Mesodermal cell (in vitro differentiated cells): ENCODE data around the gene NUMA1.

Experiments used
- H3K27ac ChIP-seq: 2 replicates; pipeline ENCODE4 v1.7.0; 2013; ENCODE audit warnings: mild to moderate bottlenecking, low read depth, low read length, moderate library complexity; ENCODE audit not compliant: severe bottlenecking
- H3K36me3 ChIP-seq: 2 replicates; pipeline ENCODE4 v1.7.1; 2013; ENCODE audit warnings: mild to moderate bottlenecking, low read length, moderate library complexity; ENCODE audit not compliant: control insufficient read depth, insufficient read depth
- H3K4me1 ChIP-seq: one replicate; pipeline ENCODE4 v1.7.1; 2013; ENCODE audit warnings: mild to moderate bottlenecking, low read length; ENCODE audit not compliant: insufficient read depth, control insufficient read depth, poor library complexity, severe bottlenecking
- H3K4me3 ChIP-seq: 2 replicates; pipeline ENCODE4 v1.7.0; 2013; ENCODE audit warnings: low read length, control low read depth, mild to moderate bottlenecking; ENCODE audit not compliant: insufficient read depth, poor library complexity, severe bottlenecking; ENCODE audit errors: extremely low read depth
- H3K9me3 ChIP-seq: 2 replicates; pipeline ENCODE4 v1.7.1; 2013; ENCODE audit warnings: mild to moderate bottlenecking, low read length, moderate library complexity; ENCODE audit not compliant: control insufficient read depth
- WGBS, 2 experiments: methylation state at CpG; one replicate each; pipeline ENCODE4 v1.1.5; 2013; ENCODE audit warnings: missing lambda C conversion rate in 2 of 2; ENCODE audit not compliant: insufficient coverage in 2 of 2; 5-methylcytosine and 5-hydroxymethylcytosine counted together

Gene NUMA1

DNA sequence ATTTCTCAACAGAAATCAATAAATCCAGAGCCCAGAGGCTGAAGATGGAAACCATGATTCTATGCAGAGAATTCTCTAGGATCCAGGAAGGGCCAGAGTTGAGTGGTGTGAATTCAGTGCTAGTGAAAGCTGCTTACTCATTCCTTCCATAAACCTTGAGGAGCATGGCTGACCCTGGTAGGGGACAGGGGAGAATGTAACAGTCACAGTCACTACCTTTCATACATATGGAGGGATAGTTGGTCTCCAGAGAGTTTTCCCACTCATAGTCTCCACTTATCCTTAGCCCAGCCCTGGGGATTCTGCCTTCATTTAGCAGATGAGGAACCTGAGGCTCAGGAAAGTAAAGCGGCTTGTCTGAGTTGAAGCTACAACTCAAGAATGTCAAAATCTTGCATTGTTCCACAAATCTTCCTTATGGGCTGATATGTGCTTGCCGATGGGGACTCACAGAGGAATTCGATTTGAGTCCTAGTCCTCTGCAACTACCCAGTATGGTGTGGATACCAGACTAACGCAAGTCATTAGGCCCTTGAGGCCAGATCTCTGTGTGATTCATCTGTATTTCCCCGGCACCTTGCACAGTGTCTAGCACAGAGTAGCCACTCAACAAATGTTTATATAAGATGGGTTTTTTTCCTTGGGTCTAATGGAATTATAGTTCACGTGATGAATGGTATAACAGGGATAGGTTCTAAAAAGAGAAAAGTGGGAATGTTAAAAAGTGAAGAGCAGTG is 35.8 kb upstream of the NUMA1 start:
- Histone ChIP-seq H3K36me3 (no peaks in the 10 kb centered on the region), H3K4me3 (no peak overlapping the region), H3K9me3 (no peaks in the 10 kb centered on the region), H3K27ac (no peak overlapping the region), H3K4me1 (peaks cover 4% of the 10 kb centered on the region)
- 88 to 90% methylated on average over 5 of the region's 6 CpGs for WGBS, 2 experiments

- H3K9me3 ChIP-seq, result no peaks in the 10 kb centered on the region
- peaks cover 4% of the 10 kb centered on the region for H3K4me1 ChIP-seq
- peaks cover 9% of the 10 kb centered on the region for H3K36me3 ChIP-seq
- H3K4me3 ChIP-seq, result no peak overlapping the region
- WGBS, 2 experiments, result 86 to 100% methylated on average over 1 of the region's 1 CpG
- no peak overlapping the region for H3K27ac ChIP-seq
Measured at GRCh38 chr11:72114570-72114969, 34.2 kb upstream of the NUMA1 start.

DNA sequence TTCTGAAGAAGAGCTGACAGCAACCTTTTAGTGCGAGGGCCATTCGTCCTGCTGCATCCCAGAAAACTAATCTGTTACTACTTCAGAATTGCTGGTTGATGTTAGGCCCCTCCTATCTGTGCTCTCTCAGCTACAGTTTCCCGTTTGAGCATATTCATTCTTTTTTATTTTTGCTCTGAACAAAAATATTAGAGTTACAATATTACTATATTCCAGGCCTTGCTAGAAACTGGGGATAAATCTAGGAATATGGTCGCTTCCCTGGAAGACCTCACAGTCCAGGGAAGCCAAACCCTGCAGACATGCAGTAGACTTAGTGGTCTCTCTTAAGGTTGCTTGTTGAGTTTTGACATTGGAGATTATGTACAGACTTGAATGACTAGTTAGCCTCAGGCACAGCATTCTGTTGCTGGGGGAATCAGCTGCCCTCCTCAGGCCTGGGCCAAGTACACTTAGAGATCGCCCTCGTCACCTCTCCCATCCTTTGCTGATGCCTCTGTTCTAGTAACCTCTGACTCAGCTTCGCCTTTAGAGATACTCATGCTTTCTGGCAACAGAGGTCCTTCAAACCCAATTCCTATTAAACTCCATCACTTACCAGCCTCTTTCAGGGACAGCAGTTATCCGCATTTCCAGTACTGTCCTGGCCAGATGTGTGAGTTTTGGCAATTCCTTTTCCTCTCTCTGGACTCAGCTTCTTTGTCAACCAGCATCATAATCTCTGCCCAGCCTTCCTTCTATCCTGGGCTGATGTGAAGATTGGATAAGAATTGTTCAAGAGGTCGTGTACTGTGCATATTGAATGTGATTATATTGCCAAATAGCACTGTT is 32.9 kb upstream of the NUMA1 start:
- 63 to 71% methylated on average over 6 to 8 of the region's 9 CpGs for WGBS, 2 experiments
- H3K36me3 ChIP-seq, result peaks cover 13% of the 10 kb centered on the region
- H3K4me3 ChIP-seq, result peak overlapping the region; percentile 60
- H3K4me1 ChIP-seq, result peaks cover 4% of the 10 kb centered on the region
- H3K27ac ChIP-seq, result peak overlapping the region; percentile 98
- H3K9me3 ChIP-seq, result no peaks in the 10 kb centered on the region

DNA sequence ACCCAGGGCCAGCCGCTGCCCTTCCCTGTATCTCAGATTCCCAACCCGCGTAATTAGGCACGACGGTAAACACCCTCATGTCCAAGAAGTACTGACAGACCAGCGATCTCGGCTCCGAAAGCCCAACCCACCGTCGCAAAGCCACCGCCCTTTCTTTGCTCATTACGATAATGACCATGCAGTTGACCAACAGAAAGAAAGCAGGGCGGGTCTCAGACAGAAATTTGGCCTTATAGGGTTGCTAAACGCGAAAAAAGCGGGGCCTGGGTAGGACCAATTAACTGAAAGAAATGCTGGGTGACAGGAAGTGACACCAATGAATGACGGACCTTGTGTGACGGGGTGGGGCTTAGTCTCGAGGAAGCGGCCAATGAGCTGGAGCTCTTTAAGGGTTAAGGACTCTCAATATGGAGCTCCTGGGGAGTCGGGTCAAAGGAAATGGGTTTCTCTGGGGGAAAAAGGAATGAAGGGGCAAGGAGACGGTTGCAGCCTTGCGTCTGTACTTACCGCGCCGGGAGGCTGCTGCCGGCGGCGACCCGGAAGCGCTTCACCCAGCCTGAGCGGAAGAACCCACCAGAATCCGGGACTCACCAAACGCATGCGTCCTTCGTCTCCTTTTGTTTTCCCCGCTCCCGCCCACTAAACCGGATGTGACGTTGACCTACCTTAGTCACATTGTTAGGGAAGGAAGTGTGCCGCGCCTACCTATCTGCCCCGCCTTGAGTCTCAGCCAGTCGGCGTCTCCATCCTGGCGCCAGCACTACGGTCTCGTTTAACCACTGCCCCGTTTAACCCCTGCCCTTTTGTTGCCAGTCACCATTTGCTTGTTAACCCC is 32.0 kb upstream of the NUMA1 start, which contains the start of gene ANAPC15:
Gene ANAPC15 (minus strand): TSS at position 553 of the 835 bp plus-strand sequence. CDS start 1,419 bp downstream, outside the sequence.
- Histone ChIP-seq H3K27ac (peak within 1 kb of the TSS; percentile 98), H3K4me3 (peak within 1 kb of the TSS; percentile 60), H3K9me3 (no peaks in the 10 kb centered on the region), H3K4me1 (peaks cover 4% of the 10 kb centered on the region), H3K36me3 (peaks cover 13% of the 10 kb centered on the region)
- 0 to 1% methylated on average over 41 to 49 of the region's 49 CpGs for WGBS, 2 experiments

DNA sequence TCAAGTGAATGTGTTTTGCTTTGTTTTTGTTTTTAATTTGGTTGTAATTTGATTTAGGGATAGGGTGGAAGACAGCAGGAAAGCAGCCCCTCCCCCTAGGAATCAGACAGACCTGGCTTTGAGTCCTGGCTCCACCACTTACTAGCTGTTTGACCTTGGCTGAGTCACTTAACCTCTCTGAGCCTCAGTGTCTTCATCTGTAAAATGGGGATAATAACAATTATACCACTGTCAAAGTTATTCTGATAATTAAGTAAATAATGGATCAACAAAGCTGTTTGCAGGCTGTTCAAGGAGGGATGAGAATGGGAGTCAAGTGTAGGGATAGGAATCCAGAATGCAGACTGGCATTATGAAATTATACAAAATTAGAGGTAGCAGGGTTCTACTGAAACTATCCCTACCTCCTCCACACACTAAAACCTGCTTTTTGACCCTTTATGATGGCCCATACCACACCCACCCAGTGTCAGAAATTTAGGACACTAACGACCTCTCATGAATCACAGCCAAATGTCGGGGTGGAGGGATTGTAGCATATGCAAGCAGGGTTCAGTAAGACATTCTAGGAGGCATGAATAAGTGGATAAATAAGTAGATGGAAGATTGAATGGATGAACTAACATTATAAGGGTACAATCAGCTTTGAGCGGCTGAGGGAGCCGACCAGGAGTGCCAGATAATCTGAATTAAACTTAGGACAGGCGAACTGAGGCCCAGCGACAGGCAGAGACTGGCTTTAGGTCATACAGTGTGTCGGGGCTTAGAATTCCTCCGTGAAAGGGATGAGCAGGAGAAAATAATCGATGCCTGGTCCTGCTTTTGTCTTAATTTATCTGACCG is 31.2 kb upstream of the NUMA1 start:
- 6 to 7% methylated on average over 6 to 8 of the region's 10 CpGs for WGBS, 2 experiments
- peaks cover 4% of the 10 kb centered on the region for H3K4me1 ChIP-seq
- no peaks in the 10 kb centered on the region for H3K9me3 ChIP-seq
- peak overlapping the region; percentile 98 for H3K27ac ChIP-seq
- H3K36me3 ChIP-seq, result peaks cover 13% of the 10 kb centered on the region
- peak overlapping the region; percentile 60 for H3K4me3 ChIP-seq

GRCh38 chr11:72105888-72106287 is 25.5 kb upstream of the NUMA1 start, which contains the start of gene TOMT:
TSS of gene TOMT (plus strand) at chr11:72105924. CDS start at chr11:72105952, 28 bp downstream.
- H3K4me1 ChIP-seq, result peaks cover 7% of the 10 kb centered on the region
- H3K4me3 ChIP-seq, result no peak within 1 kb of the TSS
- H3K36me3 ChIP-seq, result peaks cover 22% of the 10 kb centered on the region
- 96 to 98% methylated on average over 14 of the region's 14 CpGs for WGBS, 2 experiments
- no peaks in the 10 kb centered on the region for H3K9me3 ChIP-seq
- no peak within 1 kb of the TSS for H3K27ac ChIP-seq

DNA sequence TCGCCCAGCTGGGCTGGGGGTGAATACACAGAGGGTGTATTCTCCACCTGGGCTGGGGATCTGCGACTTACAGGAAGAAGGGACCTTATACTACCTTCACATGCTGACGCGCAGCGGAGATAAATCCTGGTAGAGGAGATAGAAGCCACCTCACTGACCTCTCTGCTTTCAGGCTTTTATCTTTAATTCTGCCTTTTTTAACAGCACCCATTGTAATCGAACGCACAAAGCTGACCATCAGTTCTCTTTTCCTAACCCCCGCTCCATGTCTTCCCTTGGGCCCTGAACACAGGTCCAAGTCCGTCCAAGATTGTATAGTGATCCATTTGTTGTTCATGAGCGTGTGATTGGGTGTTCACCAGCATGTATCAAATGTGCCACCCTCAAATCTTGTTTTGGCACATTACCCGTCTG is 23.4 kb upstream of the NUMA1 start:
- H3K4me3 ChIP-seq, result peak overlapping the region; percentile 92
- peaks cover 9% of the 10 kb centered on the region for H3K4me1 ChIP-seq
- H3K27ac ChIP-seq, result peak overlapping the region; percentile 81
- WGBS, 2 experiments, result 91 to 94% methylated on average over 7 to 8 of the region's 11 CpGs
- H3K36me3 ChIP-seq, result peaks cover 32% of the 10 kb centered on the region
- H3K9me3 ChIP-seq, result no peaks in the 10 kb centered on the region

- peaks cover 38% of the 10 kb centered on the region for H3K36me3 ChIP-seq
- WGBS, 2 experiments, result 2 to 7% methylated on average over 44 to 52 of the region's 64 CpGs
- H3K4me3 ChIP-seq, result peak within 1 kb of the TSS; percentile 92
- H3K4me1 ChIP-seq, result peaks cover 9% of the 10 kb centered on the region
- no peaks in the 10 kb centered on the region for H3K9me3 ChIP-seq
- H3K27ac ChIP-seq, result peak within 1 kb of the TSS; percentile 93
Measured at GRCh38 chr11:72102946-72103753, 22.8 kb upstream of the NUMA1 start, which contains the start of gene LAMTOR1. TSS of gene LAMTOR1 (minus strand) at chr11:72103297. CDS start at chr11:72103224, 73 bp downstream.

DNA sequence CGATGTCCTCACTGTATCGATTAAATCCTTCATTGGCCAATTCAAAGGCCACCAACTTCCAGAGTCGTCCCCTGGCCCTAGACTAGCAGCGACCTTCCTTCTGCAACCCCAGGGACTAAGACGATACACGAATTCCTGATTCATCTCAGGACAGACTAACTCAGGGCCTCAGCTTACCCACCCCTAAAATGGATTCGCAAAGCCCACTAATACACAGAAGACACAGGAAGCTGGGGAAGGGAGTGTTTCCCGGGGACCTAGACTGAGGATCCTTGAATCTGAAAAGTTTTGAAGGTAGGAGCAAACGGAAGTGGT is 22.2 kb upstream of the NUMA1 start:
- WGBS, 2 experiments, result 3 to 7% methylated on average over 3 to 6 of the region's 9 CpGs
- peak overlapping the region; percentile 92 for H3K4me3 ChIP-seq
- peaks cover 44% of the 10 kb centered on the region for H3K36me3 ChIP-seq

More for the DNA sequence above, 22.2 kb upstream of the NUMA1 start:
- no peaks in the 10 kb centered on the region for H3K9me3 ChIP-seq
- peak overlapping the region; percentile 93 for H3K27ac ChIP-seq
- peaks cover 9% of the 10 kb centered on the region for H3K4me1 ChIP-seq
